Liver (tissue), 3 donors: ENCODE data around the gene IQCH.

ENCODE experiments used
- GABPA ChIP-seq, 2 donors: IDR thresholded peaks in 1 of 2; conservative IDR thresholded peaks in 1 of 2; 2 replicates each; pipeline ENCODE4 v1.6.1; 2016; ENCODE audit warnings: antibody characterized with exemption in 2 of 2, mild to moderate bottlenecking in 1 of 2, moderate library complexity in 1 of 2
- HNF4A ChIP-seq, 2 donors: conservative IDR thresholded peaks; 2 replicates each; pipeline ENCODE4 v1.6.1; 2016; ENCODE audit warnings: antibody characterized with exemption in 2 of 2, mild to moderate bottlenecking in 2 of 2
- JUND ChIP-seq, 2 donors: IDR thresholded peaks; 2 replicates each; pipeline ENCODE4 v1.6.1; 2016; ENCODE audit warnings: antibody characterized with exemption in 2 of 2
- MAX ChIP-seq: IDR thresholded peaks from 2 replicates; pipeline ENCODE4 v1.6.1; 2016; ENCODE audit warnings: antibody characterized with exemption
- RAD21 ChIP-seq, 2 donors: IDR thresholded peaks; 2 replicates each; pipeline ENCODE4 v1.6.1; 2016; ENCODE audit warnings: antibody characterized with exemption in 2 of 2, mild to moderate bottlenecking in 2 of 2
- SP1 ChIP-seq: IDR thresholded peaks from 2 replicates; pipeline ENCODE4 v1.6.1; 2018; ENCODE audit warnings: antibody characterized with exemption, mild to moderate bottlenecking
- TAF1 ChIP-seq: conservative IDR thresholded peaks from 2 replicates; pipeline ENCODE4 v1.6.1; 2016; ENCODE audit warnings: antibody characterized with exemption, mild to moderate bottlenecking
- ZBTB33 ChIP-seq: IDR thresholded peaks from 2 replicates; pipeline ENCODE4 v1.6.1; 2016; ENCODE audit warnings: antibody characterized with exemption
- TF ChIP-seq, protein P1 (sequence below): IDR thresholded peaks from 2 replicates; pipeline ENCODE4 v1.6.1; 2016; ENCODE audit warnings: antibody characterized with exemption, mild to moderate bottlenecking
- TF ChIP-seq, protein P2 (sequence below): fragments of 150-350 bp; IDR thresholded peaks from 2 replicates; pipeline ENCODE4 v1.5.1; 2017; ENCODE audit warnings: improper control_type of control experiment, low read depth, low read length; ENCODE audit not compliant: missing input control
- donor health status: healthy.
- donor health status: healthy.

GRCh38 chr15:67335534-67336222 lies 81.1 kb downstream of the IQCH start:
- TF ChIP-seq, protein P1, sequence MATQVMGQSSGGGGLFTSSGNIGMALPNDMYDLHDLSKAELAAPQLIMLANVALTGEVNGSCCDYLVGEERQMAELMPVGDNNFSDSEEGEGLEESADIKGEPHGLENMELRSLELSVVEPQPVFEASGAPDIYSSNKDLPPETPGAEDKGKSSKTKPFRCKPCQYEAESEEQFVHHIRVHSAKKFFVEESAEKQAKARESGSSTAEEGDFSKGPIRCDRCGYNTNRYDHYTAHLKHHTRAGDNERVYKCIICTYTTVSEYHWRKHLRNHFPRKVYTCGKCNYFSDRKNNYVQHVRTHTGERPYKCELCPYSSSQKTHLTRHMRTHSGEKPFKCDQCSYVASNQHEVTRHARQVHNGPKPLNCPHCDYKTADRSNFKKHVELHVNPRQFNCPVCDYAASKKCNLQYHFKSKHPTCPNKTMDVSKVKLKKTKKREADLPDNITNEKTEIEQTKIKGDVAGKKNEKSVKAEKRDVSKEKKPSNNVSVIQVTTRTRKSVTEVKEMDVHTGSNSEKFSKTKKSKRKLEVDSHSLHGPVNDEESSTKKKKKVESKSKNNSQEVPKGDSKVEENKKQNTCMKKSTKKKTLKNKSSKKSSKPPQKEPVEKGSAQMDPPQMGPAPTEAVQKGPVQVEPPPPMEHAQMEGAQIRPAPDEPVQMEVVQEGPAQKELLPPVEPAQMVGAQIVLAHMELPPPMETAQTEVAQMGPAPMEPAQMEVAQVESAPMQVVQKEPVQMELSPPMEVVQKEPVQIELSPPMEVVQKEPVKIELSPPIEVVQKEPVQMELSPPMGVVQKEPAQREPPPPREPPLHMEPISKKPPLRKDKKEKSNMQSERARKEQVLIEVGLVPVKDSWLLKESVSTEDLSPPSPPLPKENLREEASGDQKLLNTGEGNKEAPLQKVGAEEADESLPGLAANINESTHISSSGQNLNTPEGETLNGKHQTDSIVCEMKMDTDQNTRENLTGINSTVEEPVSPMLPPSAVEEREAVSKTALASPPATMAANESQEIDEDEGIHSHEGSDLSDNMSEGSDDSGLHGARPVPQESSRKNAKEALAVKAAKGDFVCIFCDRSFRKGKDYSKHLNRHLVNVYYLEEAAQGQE = no peak
- TF ChIP-seq, protein P2, sequence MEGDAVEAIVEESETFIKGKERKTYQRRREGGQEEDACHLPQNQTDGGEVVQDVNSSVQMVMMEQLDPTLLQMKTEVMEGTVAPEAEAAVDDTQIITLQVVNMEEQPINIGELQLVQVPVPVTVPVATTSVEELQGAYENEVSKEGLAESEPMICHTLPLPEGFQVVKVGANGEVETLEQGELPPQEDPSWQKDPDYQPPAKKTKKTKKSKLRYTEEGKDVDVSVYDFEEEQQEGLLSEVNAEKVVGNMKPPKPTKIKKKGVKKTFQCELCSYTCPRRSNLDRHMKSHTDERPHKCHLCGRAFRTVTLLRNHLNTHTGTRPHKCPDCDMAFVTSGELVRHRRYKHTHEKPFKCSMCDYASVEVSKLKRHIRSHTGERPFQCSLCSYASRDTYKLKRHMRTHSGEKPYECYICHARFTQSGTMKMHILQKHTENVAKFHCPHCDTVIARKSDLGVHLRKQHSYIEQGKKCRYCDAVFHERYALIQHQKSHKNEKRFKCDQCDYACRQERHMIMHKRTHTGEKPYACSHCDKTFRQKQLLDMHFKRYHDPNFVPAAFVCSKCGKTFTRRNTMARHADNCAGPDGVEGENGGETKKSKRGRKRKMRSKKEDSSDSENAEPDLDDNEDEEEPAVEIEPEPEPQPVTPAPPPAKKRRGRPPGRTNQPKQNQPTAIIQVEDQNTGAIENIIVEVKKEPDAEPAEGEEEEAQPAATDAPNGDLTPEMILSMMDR = no peak
- TF ChIP-seq SP1 (no peak), MAX (no peak), TAF1 (no peak), RAD21 (IDR thresholded peaks at IDR 0.05) (no peak), JUND (IDR thresholded peaks at IDR 0.05) (no peak), ZBTB33 (no peak), GABPA (IDR thresholded peaks at IDR 0.05 in 1 of 2, conservative IDR thresholded peaks at IDR 0.05 in 1 of 2) (no peak), HNF4A (conservative IDR thresholded peaks at IDR 0.05) (no peak)
